Measurements from ENCODE around the gene EP300. TPM values are rescaled to one million over a fixed set of nuclear protein-coding genes. Genes with fewer than 3 reads are reported as not detected.
"Not testable (repeated sequence)": the region's sequence is repeated elsewhere in the genome, so short reads cannot be mapped to it uniquely, and the experiment has no call there.

The EP300 gene
- total RNA-seq, 1 donor from 2014 or later, result 91.1 TPM

GRCh38 chr22:41078931-41079330 lies 13.5 kb upstream of the EP300 start:
- intact Hi-C loops (cut with micrococcal nuclease), result no loop called here

DNA sequence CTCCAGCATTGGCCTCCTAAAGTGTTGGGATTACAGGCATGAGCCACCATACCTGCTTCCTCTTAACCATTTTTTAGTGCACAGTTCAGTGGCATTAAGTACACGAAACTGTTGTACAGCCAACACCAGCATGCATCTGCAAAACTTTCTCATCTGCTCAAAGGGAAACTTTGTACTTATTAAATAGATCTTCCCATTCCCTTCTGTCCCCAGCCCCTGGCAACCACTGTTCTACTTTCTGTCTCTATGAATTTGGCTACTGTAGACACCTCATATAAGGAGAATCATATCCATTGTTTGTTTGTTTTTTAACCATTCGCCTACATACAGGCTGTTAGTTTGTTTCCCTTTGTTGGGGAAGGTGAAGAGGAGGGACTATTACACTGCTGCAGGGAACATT lies 6.5 kb upstream of the EP300 start:
- intact Hi-C loops (cut with micrococcal nuclease), result no loop called here

DNA sequence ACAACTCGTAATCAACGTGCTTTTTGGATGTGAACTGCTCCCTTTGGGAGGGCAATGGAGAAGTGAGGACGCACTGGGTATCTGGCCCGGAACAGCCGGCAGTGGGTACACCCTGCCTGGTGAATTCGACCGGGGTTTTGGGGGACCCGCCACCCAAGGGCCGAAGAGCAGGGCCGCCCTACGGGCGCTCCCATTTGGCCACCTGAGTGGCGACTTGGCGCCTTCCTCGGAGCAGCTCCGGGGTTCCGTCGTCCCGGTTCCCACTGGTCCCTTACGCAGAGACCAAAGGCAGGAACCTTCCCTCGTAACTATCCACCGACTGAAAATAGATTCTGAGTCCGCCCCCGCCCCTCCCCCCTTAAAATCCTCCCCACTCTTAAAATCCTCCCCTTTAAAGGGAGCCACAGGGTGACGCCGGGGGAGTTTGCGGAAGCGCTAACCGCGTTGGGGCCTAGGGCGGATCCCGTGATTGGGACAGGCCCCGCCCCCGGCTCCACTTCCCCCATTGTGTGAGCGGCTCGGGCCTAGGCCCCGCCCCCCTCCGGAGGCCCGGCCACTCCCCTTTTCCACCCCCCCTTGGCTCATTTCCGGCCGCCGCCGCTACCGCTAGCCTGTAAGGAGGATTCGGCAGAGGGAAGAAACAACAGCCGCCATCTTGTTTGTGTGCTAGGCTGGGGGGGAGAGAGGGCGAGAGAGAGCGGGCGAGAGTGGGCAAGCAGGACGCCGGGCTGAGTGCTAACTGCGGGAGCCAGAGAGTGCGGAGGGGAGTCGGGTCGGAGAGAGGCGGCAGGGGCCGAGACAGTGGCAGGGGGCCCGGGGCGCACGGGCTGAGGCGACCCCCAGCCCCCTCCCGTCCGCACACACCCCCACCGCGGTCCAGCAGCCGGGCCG lies 1.0 kb upstream of the EP300 start:
- intact Hi-C loops (cut with micrococcal nuclease), result loop anchor here (1.0 to 10.0 kb wide), 18 partner anchors 22 to 1559 kb away; partner anchors contain the start of genes ACO2, DESI1, L3MBTL2 and MRTFA

DNA sequence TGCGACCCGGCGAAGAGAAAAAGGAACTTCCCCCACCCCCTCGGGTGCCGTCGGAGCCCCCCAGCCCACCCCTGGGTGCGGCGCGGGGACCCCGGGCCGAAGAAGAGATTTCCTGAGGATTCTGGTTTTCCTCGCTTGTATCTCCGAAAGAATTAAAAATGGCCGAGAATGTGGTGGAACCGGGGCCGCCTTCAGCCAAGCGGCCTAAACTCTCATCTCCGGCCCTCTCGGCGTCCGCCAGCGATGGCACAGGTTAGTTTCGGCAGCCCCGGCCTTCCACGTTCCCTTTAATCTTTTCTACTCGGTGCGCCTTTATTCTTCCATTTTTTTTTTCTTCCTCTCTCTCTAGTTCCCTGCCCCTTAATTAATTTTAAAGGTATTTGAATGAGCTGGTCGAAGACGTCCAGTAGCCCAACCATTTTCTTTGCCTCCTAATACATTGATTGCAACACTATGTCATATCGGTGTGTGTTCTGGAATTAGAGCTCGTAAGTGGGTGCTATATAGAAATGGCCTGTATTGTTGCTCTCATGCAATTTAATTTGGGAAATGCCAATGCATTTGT lies 537 bp downstream of the EP300 start:
- intact Hi-C loops (cut with micrococcal nuclease), result loop anchor here (5.0 to 10.0 kb wide), 6 partner anchors 209 to 1561 kb away; partner anchors contain the start of genes ACO2, DESI1, PHF5A and POLR3H

DNA sequence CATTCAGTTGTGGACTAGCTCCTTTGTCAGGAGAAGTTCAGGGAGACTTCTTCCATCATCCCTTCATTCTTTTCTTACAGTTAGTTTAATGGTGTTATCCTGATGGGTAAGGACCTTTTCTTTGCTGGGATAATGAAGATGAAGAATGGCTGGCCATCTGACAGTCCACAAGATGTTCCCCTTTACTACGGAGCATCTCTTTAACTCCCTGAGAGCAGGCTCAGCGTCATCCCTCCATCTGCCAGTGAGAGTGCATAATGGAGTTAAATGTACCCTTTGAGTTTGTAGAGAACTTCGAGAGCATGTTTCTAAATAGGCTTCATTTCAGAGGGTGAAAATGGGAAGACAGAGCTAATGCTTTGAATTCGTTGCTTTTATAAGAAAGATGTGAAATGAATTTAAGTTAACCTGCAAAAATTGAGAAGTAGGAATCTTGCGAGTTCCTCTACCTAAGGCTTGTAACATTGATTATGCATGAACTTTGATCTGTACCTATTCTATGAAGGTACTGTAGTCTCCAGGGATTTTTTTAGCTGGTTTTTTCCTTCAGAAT lies 1.7 kb downstream of the EP300 start:
- intact Hi-C loops (cut with micrococcal nuclease), result loop anchor here (2.0 to 10.0 kb wide), 7 partner anchors 15 to 1562 kb away; partner anchors contain the start of genes ACO2, DESI1, PHF5A and POLR3H

DNA sequence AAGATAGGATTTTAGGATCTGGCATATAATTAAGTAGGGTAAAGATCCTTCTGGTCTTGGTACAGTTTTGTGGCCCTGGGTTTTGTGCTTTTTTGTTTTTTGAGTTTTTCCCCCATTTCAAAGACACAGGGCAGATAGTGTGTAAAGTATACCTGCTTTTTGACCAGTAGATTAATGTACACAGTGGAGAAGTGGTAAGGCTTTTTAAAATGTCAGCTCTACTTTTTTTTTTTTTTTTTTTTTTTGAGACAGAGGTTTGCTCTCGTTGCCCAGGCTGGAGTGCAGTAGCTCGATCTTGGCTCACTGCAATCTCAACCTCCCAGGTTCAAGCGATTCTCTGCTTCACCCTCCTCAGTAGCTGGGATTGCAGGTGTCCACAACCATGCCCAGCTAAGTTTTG lies 4.0 kb downstream of the EP300 start:
- intact Hi-C loops (cut with micrococcal nuclease), result loop anchor here (10.0 kb wide), 2 partner anchors 448 to 528 kb away; partner anchors contain the start of genes DESI1, POLR3H and XRCC6

- intact Hi-C loops (cut with micrococcal nuclease), result loop anchor here (10.0 kb wide), 2 partner anchors 448 to 528 kb away; partner anchors contain the start of genes DESI1, POLR3H and XRCC6
These were observed 4.4 kb downstream of the EP300 start for GRCh38 chr22:41096841-41097240.

DNA sequence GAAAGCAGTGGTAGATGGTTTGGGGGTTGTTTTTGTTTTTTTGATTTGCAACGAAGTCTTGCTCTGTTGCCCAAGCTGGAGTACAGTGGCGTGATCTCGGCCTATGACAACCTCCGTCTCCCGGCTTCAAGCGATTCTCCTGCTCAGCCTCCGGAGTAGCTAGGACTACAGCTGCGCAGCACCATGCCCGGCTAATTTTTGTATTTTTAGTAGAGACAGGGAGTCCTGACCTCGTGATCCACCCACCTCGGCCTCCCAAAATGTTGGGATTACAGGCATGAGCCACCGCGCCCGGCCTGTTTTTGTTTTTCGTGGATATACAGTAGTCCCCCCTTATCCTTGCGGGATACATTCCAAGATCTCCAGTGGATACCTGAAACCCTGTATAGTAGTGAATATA lies 6.6 kb downstream of the EP300 start:
- intact Hi-C loops (cut with micrococcal nuclease), result loop anchor here (10.0 kb wide), 2 partner anchors 446 to 526 kb away; partner anchors contain the start of genes DESI1, POLR3H and XRCC6

DNA sequence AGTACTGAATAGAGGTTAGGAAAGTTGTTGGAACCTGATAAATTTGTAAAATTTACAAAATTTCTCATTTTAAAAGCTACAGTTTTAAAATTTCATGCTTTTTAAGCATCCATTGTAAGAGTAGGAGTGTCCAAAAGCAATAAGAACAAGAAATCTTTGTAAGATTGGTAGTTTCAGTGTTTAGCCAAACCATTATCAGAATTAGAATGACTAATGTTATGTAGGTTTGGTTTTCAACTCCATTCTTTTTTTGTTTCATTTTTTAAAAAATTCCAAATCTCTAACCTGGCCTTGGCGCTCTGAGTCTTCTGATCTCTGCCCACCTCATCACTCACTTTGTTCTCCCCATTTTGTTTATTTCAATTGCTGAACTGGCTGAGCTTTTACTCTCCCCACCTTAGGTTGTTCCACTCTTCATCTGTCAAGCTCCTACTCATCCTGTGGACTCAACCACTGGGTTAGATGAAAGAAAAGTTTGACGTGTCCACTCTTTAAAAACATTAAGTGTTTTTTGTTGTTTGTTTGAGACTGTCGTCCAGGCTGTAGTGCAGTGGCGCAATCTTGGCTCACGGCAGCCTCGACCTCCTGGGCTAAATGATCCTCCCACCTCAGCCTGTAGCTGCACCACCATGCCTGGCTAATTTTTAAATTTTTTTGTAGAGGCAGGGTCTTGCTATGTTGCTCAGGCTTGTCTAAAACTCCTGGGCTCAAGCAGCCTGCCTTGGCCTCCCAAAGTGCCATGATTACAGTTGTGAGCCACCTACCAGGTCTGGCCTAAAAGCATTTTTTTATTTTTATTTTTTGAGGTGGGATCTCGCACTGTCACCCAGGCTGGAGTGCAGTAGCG lies 14.0 kb downstream of the EP300 start:
- intact Hi-C loops (cut with micrococcal nuclease), result no loop called here

- intact Hi-C loops (cut with micrococcal nuclease), result not testable (repeated sequence)
These were observed 14.6 kb downstream of the EP300 start for GRCh38 chr22:41106969-41107325.

DNA sequence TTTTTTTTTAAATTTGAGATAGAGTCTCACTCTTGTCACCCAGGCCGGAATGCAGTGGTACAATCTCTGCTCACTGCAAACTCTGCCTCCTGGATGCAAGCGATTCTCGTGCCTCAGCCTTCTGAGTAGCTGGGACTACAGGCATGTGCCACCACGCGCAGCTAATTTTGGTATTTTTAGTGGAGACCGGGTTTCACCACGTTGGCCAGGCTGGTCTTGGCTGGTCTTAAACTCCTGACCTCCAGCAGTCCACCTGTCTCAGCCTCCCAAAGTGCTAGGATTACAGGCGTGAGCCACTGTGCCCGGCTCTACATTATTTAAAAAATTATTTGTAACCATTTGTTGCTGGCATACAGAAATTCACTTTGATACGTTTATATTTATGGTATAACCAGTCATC lies 18.6 kb downstream of the EP300 start:
- intact Hi-C loops (cut with micrococcal nuclease), result no loop called here

DNA sequence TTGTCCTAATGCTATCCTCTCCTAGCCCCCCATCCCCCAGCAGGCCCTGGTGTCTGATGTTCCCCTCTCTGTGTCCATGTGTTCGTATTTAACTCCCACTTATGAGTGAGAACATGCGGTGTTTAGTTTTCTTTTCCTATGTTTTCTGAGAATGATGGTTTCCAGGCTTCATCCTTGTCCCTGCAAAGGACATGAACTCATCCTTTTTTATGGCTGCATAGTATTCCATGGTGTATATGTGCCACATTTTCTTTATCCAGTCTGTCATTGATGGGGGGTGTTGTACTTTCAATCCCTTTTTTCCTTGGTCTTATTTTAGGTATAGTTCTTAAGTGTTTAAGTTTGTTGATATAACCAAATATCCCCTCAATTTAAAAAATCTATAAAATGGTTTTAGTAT lies 23.9 kb downstream of the EP300 start:
- intact Hi-C loops (cut with micrococcal nuclease), result no loop called here

DNA sequence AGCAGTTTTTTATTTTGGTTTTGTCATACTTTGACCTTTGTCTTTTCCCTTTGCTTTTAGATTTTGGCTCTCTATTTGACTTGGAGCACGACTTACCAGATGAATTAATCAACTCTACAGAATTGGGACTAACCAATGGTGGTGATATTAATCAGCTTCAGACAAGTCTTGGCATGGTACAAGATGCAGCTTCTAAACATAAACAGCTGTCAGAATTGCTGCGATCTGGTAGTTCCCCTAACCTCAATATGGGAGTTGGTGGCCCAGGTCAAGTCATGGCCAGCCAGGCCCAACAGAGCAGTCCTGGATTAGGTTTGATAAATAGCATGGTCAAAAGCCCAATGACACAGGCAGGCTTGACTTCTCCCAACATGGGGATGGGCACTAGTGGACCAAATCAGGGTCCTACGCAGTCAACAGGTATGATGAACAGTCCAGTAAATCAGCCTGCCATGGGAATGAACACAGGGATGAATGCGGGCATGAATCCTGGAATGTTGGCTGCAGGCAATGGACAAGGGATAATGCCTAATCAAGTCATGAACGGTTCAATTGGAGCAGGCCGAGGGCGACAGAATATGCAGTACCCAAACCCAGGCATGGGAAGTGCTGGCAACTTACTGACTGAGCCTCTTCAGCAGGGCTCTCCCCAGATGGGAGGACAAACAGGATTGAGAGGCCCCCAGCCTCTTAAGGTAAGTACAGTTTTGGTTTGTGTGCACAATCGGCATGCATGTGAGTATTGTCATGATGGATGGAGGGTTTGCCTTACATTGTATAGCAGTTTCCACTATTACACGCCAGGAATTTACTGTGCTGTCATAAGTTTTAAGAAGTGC lies 25.0 kb downstream of the EP300 start:
- intact Hi-C loops (cut with micrococcal nuclease), result no loop called here

GRCh38 chr22:41123151-41123550 lies 30.8 kb downstream of the EP300 start:
- intact Hi-C loops (cut with micrococcal nuclease), result no loop called here

DNA sequence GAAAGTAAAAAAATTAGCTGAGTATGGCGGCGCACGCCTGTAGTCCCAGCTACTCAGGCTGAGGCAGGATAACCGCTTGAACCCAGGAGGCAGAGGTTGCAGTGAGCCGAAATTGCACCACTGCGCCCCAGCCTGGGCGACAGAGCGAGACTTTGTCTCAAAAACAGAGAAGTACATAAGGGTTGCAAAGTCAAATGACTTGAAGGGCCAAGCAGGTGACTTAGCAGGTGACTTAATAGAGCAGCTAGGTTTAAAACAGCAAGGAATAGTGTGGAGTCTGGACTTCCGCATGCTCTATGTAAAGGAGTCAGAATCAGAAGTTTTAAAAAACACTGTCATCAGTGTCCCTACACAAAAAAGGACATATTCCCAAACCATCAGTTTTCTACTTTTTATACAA lies 31.7 kb downstream of the EP300 start:
- intact Hi-C loops (cut with micrococcal nuclease), result no loop called here

DNA sequence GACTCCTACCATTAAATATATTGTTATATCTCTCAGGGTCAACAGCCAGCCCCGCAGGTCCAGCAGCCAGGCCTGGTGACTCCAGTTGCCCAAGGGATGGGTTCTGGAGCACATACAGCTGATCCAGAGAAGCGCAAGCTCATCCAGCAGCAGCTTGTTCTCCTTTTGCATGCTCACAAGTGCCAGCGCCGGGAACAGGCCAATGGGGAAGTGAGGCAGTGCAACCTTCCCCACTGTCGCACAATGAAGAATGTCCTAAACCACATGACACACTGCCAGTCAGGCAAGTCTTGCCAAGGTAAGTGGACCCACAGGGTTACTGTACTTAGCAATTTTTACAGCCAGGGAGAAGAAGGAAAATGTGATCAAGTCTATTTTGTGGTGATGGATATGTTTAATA lies 35.1 kb downstream of the EP300 start:
- intact Hi-C loops (cut with micrococcal nuclease), result no loop called here

DNA sequence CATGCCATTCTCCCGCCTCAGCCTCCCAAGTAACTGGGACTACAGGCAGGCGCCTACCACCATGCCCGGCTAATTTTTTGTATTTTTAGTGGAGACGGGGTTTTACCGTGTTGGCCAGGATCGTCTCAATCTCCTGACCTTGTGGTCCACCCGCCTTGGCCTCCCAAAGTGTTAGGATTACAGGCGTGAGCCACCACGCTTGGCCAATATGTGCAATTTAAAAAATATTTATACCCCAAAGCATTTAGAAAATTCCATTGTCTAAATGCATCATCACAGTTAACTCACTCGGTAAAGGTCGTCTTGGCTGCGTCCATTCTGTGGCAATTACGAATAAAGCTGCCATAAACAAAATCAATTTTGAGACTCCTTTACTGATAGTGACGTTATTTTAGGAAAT lies 36.2 kb downstream of the EP300 start:
- intact Hi-C loops (cut with micrococcal nuclease), result no loop called here

DNA sequence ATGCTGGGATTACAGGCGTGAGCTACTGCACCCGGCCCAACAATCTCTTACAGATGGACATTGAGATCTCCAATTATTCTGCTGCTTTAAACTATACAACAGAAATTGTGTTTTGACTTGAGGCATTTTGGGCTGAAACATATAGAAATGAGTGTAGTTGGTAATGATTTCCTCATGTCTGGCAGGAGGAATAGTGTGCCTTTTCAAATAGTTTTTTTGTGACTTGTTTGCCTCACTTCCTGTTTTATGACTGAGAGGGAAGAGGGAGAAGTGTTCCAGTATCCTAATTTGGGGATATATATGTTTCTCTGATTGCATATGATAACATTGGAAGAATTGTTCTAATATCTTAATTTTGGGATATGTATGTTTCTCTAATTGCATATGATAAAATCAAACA lies 40.2 kb downstream of the EP300 start:
- intact Hi-C loops (cut with micrococcal nuclease), result loop anchor here (5.0 kb wide), 1 partner anchor 210 kb away; no protein-coding TSS in a partner anchor

GRCh38 chr22:41140365-41140957 lies 48.1 kb downstream of the EP300 start:
- intact Hi-C loops (cut with micrococcal nuclease), result no loop called here

GRCh38 chr22:41145921-41146320 lies 53.5 kb downstream of the EP300 start:
- intact Hi-C loops (cut with micrococcal nuclease), result not testable (repeated sequence)

Data from T-helper 1 cell treated with Interleukin-12 subunit alpha and Interleukin-12 subunit beta and Interleukin-4 antibody, amounts not matched to agents 30 ng/mL and 1 ng/mL, for 36 hours (primary cell).